HL-60 (cell line): ENCODE measurements around the gene BRINP3.

Experiments
- CTCF ChIP-seq: IDR thresholded peaks from one replicate; pipeline ENCODE4 v1.5.1; 2011; ENCODE audit warnings: low read length, control low read depth, inconsistent platforms; ENCODE audit not compliant: insufficient read depth
- GABPA ChIP-seq: IDR thresholded peaks from 2 replicates; pipeline ENCODE4 v1.6.1; 2012; ENCODE audit warnings: low read depth
- REST ChIP-seq: IDR thresholded peaks from 2 replicates; pipeline ENCODE4 v1.6.1; 2012; ENCODE audit warnings: low read depth; ENCODE audit not compliant: insufficient replicate concordance

GRCh38 chr1:190444464-190444863, 33.2 kb downstream of the BRINP3 start:
- TF ChIP-seq CTCF (no peak), REST (no peak), GABPA (no peak)
